Kidney epithelial cell (primary cell): Measurements from ENCODE around the gene AOX1. TPM values are rescaled to one million over a fixed set of nuclear protein-coding genes. Genes with fewer than 3 reads are reported as not detected.

Experiments used
- DNase-seq: peaks from one replicate; pipeline ENCODE4 v3.0.0-alpha.2; 2010; ENCODE audit warnings: low read depth
- H3K27me3 ChIP-seq: 2 replicates; pipeline ENCODE4 v1.6.0; 2011; ENCODE audit warnings: low read length; ENCODE audit not compliant: control insufficient read depth, insufficient read depth
- H3K36me3 ChIP-seq: 2 replicates; pipeline ENCODE4 v1.5.1; 2011; ENCODE audit warnings: low read length; ENCODE audit not compliant: control insufficient read depth, insufficient read depth
- H3K4me3 ChIP-seq: 2 replicates; pipeline ENCODE4 v1.5.1; 2011; ENCODE audit warnings: low read depth, mild to moderate bottlenecking, control low read depth, low read length
- CTCF ChIP-seq: IDR thresholded peaks from 2 replicates; pipeline ENCODE4 v1.5.1; 2011; ENCODE audit warnings: mild to moderate bottlenecking, moderate library complexity, low read length, control low read depth, inconsistent platforms; ENCODE audit not compliant: insufficient read depth, poor library complexity, severe bottlenecking
- total RNA-seq: library from RNA; depleted of rRNA; stranded (reverse); fragments of >200 nt; gene quantifications from 2 replicates; pipeline ENCODE4 v1.2.3, GENCODE V29; 2015

Gene AOX1
- total RNA-seq, 1 donor from 2014 or later = 0.88 TPM

GRCh38 chr2:200596774-200597570 lies 11.2 kb downstream of the AOX1 start:
- no peaks in the 10 kb centered on the region for H3K36me3 ChIP-seq
- no peaks in the 10 kb centered on the region for H3K27me3 ChIP-seq
- no peak overlapping the region for H3K4me3 ChIP-seq
- DNase-seq = no peak
- no peak for TF ChIP-seq CTCF

DNA sequence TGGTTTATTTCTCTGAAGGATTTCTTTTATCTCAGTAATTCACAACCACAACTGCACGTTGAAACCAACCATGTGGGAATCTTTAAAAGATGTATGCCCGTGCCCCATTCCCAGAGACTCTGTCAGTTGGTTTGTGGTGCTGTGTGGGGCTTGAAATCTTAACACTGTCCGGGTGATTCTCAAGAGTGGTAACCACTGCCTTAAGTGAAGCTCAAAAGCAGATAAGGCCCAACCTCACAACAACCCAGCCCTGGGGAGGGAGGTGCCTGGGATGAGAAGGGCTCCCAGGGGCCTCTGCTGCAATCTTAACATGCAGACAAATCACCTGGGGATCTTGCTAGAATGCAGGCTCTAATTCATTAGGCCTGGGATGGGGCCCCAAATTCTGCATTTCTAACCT lies 13.4 kb downstream of the AOX1 start:
- Histone ChIP-seq H3K36me3 (no peaks in the 10 kb centered on the region), H3K27me3 (no peaks in the 10 kb centered on the region), H3K4me3 (no peak overlapping the region)
- DNase-seq = no peak
- no peak for TF ChIP-seq CTCF

DNA sequence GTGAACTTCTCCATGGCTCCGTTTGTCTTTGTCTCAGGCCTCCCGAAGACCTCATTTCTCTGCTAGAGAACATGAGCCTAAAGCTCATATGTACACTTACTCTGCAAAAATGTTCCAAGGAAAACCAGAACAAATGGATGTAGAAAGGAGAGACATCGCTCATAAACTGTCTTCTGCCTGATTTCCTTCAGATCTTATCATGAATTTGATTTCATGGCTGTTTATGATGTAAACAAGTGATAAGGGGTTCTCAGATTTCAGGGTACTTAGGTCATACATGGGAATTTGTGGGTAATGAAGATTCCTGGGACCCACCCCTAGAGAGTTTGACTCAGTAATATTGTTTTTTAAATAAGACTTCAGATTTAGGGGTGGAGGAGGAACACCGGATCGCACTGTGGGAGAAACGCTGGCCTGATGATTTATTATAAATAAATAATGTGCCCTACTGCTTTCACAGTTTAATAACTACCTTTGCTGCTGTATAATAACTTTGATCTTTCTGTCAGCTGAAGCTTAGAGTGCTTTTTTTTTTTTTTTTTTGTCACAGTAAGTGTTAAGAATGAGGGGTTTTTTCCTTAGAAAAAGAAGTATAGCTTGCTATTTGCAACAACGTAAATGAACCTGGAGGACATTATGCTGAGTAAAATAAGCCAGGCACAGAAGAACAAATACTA lies 14.9 kb downstream of the AOX1 start:
- DNase-seq = no peak
- no peak for TF ChIP-seq CTCF
- no peak overlapping the region for H3K4me3 ChIP-seq
- H3K27me3 ChIP-seq = no peaks in the 10 kb centered on the region
- no peaks in the 10 kb centered on the region for H3K36me3 ChIP-seq

- Histone ChIP-seq H3K27me3 (no peaks in the 10 kb centered on the region), H3K4me3 (no peak overlapping the region), H3K36me3 (no peaks in the 10 kb centered on the region)
- no peak for DNase-seq
- TF ChIP-seq CTCF = no peak
These were observed 16.8 kb downstream of the AOX1 start for GRCh38 chr2:200602584-200602983.

GRCh38 chr2:200603972-200604371 lies 18.2 kb downstream of the AOX1 start:
- no peaks in the 10 kb centered on the region for H3K27me3 ChIP-seq
- TF ChIP-seq CTCF = no peak
- no peak for DNase-seq
- no peak overlapping the region for H3K4me3 ChIP-seq
- H3K36me3 ChIP-seq = no peaks in the 10 kb centered on the region
